Neutrophil (primary cell): Measurements from ENCODE around the gene KIFC3.

Source experiments
- H3K27ac ChIP-seq: fragments of 200-600 bp; sonication (generic); 2 replicates; pipeline ENCODE4 v1.5.1; 2016; ENCODE audit warnings: mild to moderate bottlenecking, moderate library complexity
- H3K27me3 ChIP-seq: fragments of 200-600 bp; sonication (generic); 2 replicates; pipeline ENCODE4 v1.6.0; 2016; ENCODE audit warnings: mild to moderate bottlenecking
- H3K36me3 ChIP-seq: fragments of 200-600 bp; sonication (generic); 2 replicates; pipeline ENCODE4 v1.5.1; 2017
- H3K4me1 ChIP-seq, 2 experiments: fragments of 200-600 bp in 1 of 2; sonication (generic) in 1 of 2; 1 replicate in 1 of 2; 2 replicates in 1 of 2; pipeline versions ENCODE4 v1.5.1 to v1.6.1; 2013 to 2016; ENCODE audit warnings: low read depth in 1 of 2, low read length in 1 of 2, mild to moderate bottlenecking in 1 of 2, moderate library complexity in 1 of 2; ENCODE audit not compliant: control insufficient read depth in 1 of 2, insufficient read depth in 1 of 2
- H3K4me3 ChIP-seq, 2 experiments: fragments of 200-600 bp in 1 of 2; sonication (generic) in 1 of 2; 1 replicate in 1 of 2; 2 replicates in 1 of 2; pipeline ENCODE4 v1.5.1; 2013 to 2016; ENCODE audit warnings: low read depth in 1 of 2, low read length in 1 of 2, mild to moderate bottlenecking in 1 of 2, moderate library complexity in 1 of 2
- H3K9me3 ChIP-seq: fragments of 200-600 bp; sonication (generic); 2 replicates; pipeline ENCODE4 v1.5.1; 2016
- CTCF ChIP-seq: fragments of 200-600 bp; sonication (generic); IDR thresholded peaks from 2 replicates; pipeline ENCODE4 v1.5.1; 2016; ENCODE audit warnings: antibody characterized with exemption

KIFC3 gene

GRCh38 chr16:57778658-57779057 is 23.6 kb downstream of the KIFC3 start:
- Histone ChIP-seq H3K9me3 (no peaks in the 10 kb centered on the region), H3K27ac (no peak overlapping the region), H3K4me1 (no peaks in the 10 kb centered on the region), H3K27me3 (no peaks in the 10 kb centered on the region), H3K4me3 (no peak overlapping the region), H3K36me3 (no peaks in the 10 kb centered on the region)
- no peak for TF ChIP-seq CTCF

GRCh38 chr16:57775661-57776469 is 26.4 kb downstream of the KIFC3 start:
- no peak for TF ChIP-seq CTCF
- no peaks in the 10 kb centered on the region for H3K36me3 ChIP-seq

GRCh38 chr16:57774705-57775285 is 27.5 kb downstream of the KIFC3 start:
- Histone ChIP-seq H3K4me3 (no peak overlapping the region), H3K27ac (no peak overlapping the region), H3K36me3 (no peaks in the 10 kb centered on the region), H3K9me3 (no peaks in the 10 kb centered on the region), H3K4me1 (no peaks in the 10 kb centered on the region), H3K27me3 (no peaks in the 10 kb centered on the region)
- TF ChIP-seq CTCF, result no peak

More at GRCh38 chr16:57775661-57776469, 26.4 kb downstream of the KIFC3 start:
- H3K4me1 ChIP-seq, result no peaks in the 10 kb centered on the region
- H3K27ac ChIP-seq, result no peak overlapping the region
- H3K9me3 ChIP-seq, result no peaks in the 10 kb centered on the region
- no peaks in the 10 kb centered on the region for H3K27me3 ChIP-seq
- no peak overlapping the region for H3K4me3 ChIP-seq

- H3K36me3 ChIP-seq, result no peaks in the 10 kb centered on the region
- no peak for TF ChIP-seq CTCF
- no peaks in the 10 kb centered on the region for H3K27me3 ChIP-seq
- H3K4me1 ChIP-seq, result no peaks in the 10 kb centered on the region
- H3K9me3 ChIP-seq, result no peaks in the 10 kb centered on the region
- no peak overlapping the region for H3K27ac ChIP-seq
- no peak overlapping the region for H3K4me3 ChIP-seq
Observed at GRCh38 chr16:57773655-57774295, 28.5 kb downstream of the KIFC3 start.

- H3K4me3 ChIP-seq, result no peak overlapping the region
- no peaks in the 10 kb centered on the region for H3K36me3 ChIP-seq
- H3K27me3 ChIP-seq, result no peaks in the 10 kb centered on the region
- H3K9me3 ChIP-seq, result no peaks in the 10 kb centered on the region
- TF ChIP-seq CTCF, result no peak
- no peaks in the 10 kb centered on the region for H3K4me1 ChIP-seq
- H3K27ac ChIP-seq, result no peak overlapping the region
Observed at GRCh38 chr16:57773019-57773418, 29.3 kb downstream of the KIFC3 start.
